Uterus (tissue), 2 donors: ENCODE data around the gene CLEC14A.

ENCODE experiments used
- POLR2A ChIP-seq, 2 donors: fragments of 450-650 bp; IDR thresholded peaks; one replicate each; pipeline ENCODE4 v1.6.1; 2016; ENCODE audit warnings: antibody characterized with exemption in 2 of 2, mild to moderate bottlenecking in 1 of 2, moderate library complexity in 1 of 2
- TF ChIP-seq, protein P1 (sequence below), 4 experiments: fragments of 200-600 bp in 2 of 4; fragments of 450-650 bp in 2 of 4; sonication (generic) in 2 of 4; IDR thresholded peaks; one replicate each; pipeline ENCODE4 v1.5.1; 2016 to 2019; ENCODE audit warnings: antibody characterized with exemption in 4 of 4, mild to moderate bottlenecking in 2 of 4, moderate library complexity in 1 of 4

DNA sequence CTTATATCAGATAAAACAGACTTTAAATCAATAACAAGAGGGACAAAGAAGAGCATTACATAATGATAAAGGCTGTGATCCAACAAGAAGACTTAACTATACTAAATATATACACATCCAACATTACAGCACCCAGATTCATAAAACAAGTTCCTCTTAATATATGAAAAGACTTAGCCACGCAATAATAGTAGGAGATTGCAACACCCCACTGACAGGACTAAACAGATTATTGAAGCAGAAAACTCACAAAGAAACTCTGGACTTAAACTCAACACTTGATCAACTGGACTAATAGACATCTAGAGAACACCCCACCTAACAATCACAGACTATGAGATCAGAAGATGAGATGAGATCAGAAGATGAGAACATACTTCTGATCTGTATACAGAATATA lies 5.7 kb upstream of the CLEC14A start:
- TF ChIP-seq, protein P1, sequence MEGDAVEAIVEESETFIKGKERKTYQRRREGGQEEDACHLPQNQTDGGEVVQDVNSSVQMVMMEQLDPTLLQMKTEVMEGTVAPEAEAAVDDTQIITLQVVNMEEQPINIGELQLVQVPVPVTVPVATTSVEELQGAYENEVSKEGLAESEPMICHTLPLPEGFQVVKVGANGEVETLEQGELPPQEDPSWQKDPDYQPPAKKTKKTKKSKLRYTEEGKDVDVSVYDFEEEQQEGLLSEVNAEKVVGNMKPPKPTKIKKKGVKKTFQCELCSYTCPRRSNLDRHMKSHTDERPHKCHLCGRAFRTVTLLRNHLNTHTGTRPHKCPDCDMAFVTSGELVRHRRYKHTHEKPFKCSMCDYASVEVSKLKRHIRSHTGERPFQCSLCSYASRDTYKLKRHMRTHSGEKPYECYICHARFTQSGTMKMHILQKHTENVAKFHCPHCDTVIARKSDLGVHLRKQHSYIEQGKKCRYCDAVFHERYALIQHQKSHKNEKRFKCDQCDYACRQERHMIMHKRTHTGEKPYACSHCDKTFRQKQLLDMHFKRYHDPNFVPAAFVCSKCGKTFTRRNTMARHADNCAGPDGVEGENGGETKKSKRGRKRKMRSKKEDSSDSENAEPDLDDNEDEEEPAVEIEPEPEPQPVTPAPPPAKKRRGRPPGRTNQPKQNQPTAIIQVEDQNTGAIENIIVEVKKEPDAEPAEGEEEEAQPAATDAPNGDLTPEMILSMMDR (IDR thresholded peaks at IDR 0.05), result no peak
- no peak for TF ChIP-seq POLR2A (IDR thresholded peaks at IDR 0.05)
